Measurements from ENCODE around the gene DIP2C. TPM values are rescaled to one million over a fixed set of nuclear protein-coding genes. Genes with fewer than 3 reads are reported as not detected.

The DIP2C gene
- total RNA-seq, 4 donors from 2014 or later = 10.5 to 40.5 (median 19.5) TPM

GRCh38 chr10:697097-697875 lies 7.8 kb upstream of the DIP2C start:
- Histone ChIP-seq H3K4me1 (no peaks in the 10 kb centered on the region), H3K27ac (no peak overlapping the region), H3K36me3 (no peaks in the 10 kb centered on the region), H3K9me3 (no peaks in the 10 kb centered on the region), H3K27me3 (no peaks in the 10 kb centered on the region), H3K4me3 (no peak overlapping the region)
- TF ChIP-seq CTCF (IDR thresholded peaks at IDR 0.05) = no peak
- no peak for TF ChIP-seq POLR2A (IDR thresholded peaks at IDR 0.05)
- intact Hi-C loops (cut with DNase I; ENCODE audit: low total_unique reads) = no loop called here
- DNase-seq = no peak

- Histone ChIP-seq H3K9me3 (no peaks in the 10 kb centered on the region), H3K4me1 (no peaks in the 10 kb centered on the region), H3K27ac (no peak overlapping the region), H3K27me3 (no peaks in the 10 kb centered on the region), H3K36me3 (no peaks in the 10 kb centered on the region), H3K4me3 (no peak overlapping the region)
- TF ChIP-seq CTCF (IDR thresholded peaks at IDR 0.05) = no peak
- TF ChIP-seq POLR2A (IDR thresholded peaks at IDR 0.05) = no peak
- DNase-seq = no peak
- intact Hi-C loops (cut with DNase I; ENCODE audit: low total_unique reads) = no loop called here
These were observed 5.9 kb upstream of the DIP2C start for GRCh38 chr10:695396-695795.

GRCh38 chr10:693506-693905 lies 4.0 kb upstream of the DIP2C start:
- H3K4me1 ChIP-seq = no peaks in the 10 kb centered on the region
- intact Hi-C loops (cut with DNase I; ENCODE audit: low total_unique reads) = no loop called here
- H3K27ac ChIP-seq = no peak overlapping the region
- TF ChIP-seq CTCF (IDR thresholded peaks at IDR 0.05) = no peak
- no peak for TF ChIP-seq POLR2A (IDR thresholded peaks at IDR 0.05)
- no peaks in the 10 kb centered on the region for H3K36me3 ChIP-seq
- H3K4me3 ChIP-seq = no peak overlapping the region
- H3K9me3 ChIP-seq = no peaks in the 10 kb centered on the region
- H3K27me3 ChIP-seq = no peaks in the 10 kb centered on the region
- DNase-seq = no peak

- Histone ChIP-seq H3K36me3 (no peaks in the 10 kb centered on the region), H3K27ac (no peak overlapping the region), H3K9me3 (no peaks in the 10 kb centered on the region), H3K4me3 (no peak overlapping the region), H3K27me3 (no peaks in the 10 kb centered on the region), H3K4me1 (peaks cover 0 to 4% of the 10 kb centered on the region in 2 donors)
- intact Hi-C loops (cut with DNase I; ENCODE audit: low total_unique reads) = no loop called here
- TF ChIP-seq POLR2A (IDR thresholded peaks at IDR 0.05) (no peak), CTCF (IDR thresholded peaks at IDR 0.05) (no peak)
- DNase-seq = no peak
These were observed 3.3 kb upstream of the DIP2C start for GRCh38 chr10:692682-693351.

GRCh38 chr10:691216-691615 lies 1.7 kb upstream of the DIP2C start:
- no peaks in the 10 kb centered on the region for H3K9me3 ChIP-seq
- H3K36me3 ChIP-seq = no peaks in the 10 kb centered on the region
- peak overlapping the region; percentile 91 to 94 for H3K27ac ChIP-seq
- intact Hi-C loops (cut with DNase I; ENCODE audit: low total_unique reads) = no loop called here
- H3K27me3 ChIP-seq = no peaks in the 10 kb centered on the region
- H3K4me3 ChIP-seq = no peak overlapping the region
- no peak for DNase-seq
- TF ChIP-seq CTCF (IDR thresholded peaks at IDR 0.05) (no peak), POLR2A (IDR thresholded peaks at IDR 0.05) (no peak)
- peaks cover 0 to 4% of the 10 kb centered on the region in 2 donors for H3K4me1 ChIP-seq
